Measurements from ENCODE around the gene PGAP6.
"Not testable (repeated sequence)": the region's sequence is repeated elsewhere in the genome, so short reads cannot be mapped to it uniquely, and the experiment has no call there.

The PGAP6 gene

GRCh38 chr16:369866-370436 is 11.8 kb downstream of the PGAP6 start:
- DNase-seq = peak in 1 of 10 donors; percentile 83
- intact Hi-C loops (cut with DNase I) = no loop called here

GRCh38 chr16:369275-369865 is 12.4 kb downstream of the PGAP6 start:
- intact Hi-C loops (cut with DNase I) = no loop called here
- DNase-seq = no peak

DNA sequence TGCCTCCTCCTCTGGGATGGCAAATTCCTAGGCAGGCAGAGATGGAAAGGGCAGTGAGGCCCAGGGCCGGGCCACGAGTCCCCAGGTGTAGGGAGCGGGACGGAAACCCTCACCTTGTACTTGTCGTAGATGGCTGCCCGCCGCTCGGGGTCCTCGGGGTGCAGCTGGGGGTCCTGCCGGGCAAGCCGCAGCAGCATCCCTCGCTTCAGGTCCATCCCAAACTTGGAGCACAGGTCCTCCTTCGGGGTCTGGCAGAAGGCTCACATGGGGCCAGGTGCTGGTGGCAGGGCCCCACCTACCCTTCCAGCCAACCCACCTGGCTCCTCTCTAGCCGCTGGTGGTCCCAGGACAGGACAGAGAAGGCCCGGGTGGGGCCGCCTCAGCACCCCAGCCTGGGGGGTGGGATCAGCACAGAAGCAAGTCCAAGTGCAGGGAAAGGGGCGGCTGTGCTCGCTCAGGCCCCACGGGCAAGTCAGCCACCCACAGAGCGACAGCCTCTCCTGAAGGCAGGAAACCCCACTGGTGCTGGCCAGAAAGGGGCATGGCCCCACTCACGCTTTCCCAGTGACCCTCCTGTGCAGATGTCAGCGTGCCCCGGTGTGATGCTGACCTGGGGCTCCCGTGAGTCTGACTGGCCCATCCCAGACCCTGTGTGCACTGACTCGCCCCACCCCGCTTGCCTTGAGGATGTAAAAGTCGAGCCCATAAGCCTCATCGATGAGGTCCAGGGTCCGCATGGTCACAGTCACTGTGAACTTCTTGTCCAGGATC is 13.2 kb downstream of the PGAP6 start:
- DNase-seq = no peak
- intact Hi-C loops (cut with DNase I) = no loop called here

DNA sequence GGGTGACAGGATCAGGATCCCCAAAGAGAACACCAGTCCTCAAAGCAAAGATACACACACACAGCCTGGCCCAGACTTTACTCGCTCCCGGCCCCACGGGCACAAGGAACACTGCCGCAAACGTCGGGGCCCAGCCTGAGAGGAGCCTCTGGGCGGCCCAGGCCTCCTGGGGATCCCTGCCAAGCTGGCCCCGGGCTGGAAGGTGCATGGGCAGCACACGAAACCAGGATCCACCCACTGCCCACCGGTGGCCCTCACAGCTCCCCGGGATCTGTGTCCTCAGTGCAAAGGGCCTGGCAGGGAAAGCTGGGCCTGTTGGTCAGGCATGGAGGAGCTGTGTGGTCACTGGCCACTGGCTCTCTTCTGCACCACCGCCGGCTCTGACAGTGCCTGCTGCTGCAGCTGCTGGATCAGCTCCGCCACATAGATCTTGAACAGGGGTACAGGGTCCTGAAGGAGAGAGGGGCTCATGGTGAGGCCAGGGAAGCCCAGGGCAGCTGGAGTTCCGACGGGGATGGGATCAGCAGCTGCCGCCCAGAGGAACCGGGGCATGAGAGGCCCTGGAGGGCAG is 14.4 kb downstream of the PGAP6 start:
- intact Hi-C loops (cut with DNase I) = no loop called here
- DNase-seq = no peak

GRCh38 chr16:366476-366875 is 15.3 kb downstream of the PGAP6 start:
- intact Hi-C loops (cut with DNase I) = no loop called here
- DNase-seq = no peak

GRCh38 chr16:364595-365491 is 16.9 kb downstream of the PGAP6 start:
- peak in 1 of 10 donors; percentile 76 for DNase-seq
- intact Hi-C loops (cut with DNase I) = no loop called here

DNA sequence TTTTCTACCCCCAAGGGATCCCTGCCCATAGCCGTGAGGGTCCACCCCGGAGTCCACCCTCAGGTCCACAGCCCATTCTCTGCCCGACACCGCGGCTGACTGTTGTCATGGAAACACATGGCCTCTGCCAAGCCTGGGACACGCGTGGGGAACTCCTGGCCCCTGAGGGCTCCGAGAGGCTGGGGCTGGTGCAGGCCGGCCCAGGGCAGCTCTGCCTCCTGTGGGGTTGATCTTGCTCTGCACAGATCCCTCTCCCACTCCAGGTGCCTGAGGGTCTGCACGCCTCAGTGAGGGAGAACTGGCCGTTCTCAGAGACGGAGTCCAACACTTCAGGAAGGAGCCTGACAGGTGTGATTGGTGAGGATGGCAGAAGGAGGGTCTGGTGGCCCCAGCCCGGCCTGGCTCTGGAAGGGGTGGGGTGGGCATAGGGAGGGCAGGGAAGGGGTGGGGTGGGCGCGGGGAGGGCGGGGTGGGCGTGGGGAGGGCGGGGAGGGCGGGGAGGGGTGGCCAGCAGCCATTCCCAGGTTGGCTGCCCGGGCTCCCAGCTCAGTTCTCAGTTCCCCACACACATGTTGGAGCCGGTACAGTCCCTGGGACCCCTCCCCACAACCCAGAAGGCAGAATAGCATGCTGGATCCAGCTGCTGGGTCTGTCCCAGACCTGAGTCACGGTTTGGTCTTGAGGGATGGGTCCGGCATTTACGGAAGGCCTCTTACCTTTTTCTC is 17.9 kb downstream of the PGAP6 start:
- intact Hi-C loops (cut with DNase I) = no loop called here
- peak in 1 of 10 donors; percentile 76 for DNase-seq

- DNase-seq = peak in 1 of 10 donors; percentile 80
- intact Hi-C loops (cut with DNase I) = no loop called here
Measured at GRCh38 chr16:363110-363765, 18.5 kb downstream of the PGAP6 start.

DNA sequence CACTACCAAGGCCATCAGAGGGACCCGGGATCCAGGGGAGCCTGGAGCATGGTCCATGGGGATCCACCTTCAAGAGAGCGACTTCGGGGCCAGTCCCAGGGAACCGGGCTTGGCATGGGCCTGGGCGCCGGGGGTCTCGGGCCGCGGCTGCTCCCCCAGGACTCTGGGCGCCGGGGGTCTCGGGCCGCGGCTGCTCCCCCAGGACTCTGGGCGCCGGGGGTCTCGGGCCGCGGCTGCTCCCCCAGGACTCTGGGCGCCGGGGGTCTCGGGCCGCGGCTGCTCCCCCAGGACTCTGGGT is 19.1 kb downstream of the PGAP6 start:
- intact Hi-C loops (cut with DNase I); DNase-seq: not testable (repeated sequence)

- DNase-seq = peak; percentile 45 to 97 (median 78)
- intact Hi-C loops (cut with DNase I) = no loop called here
Measured at GRCh38 chr16:361872-362701, 19.7 kb downstream of the PGAP6 start.

DNA sequence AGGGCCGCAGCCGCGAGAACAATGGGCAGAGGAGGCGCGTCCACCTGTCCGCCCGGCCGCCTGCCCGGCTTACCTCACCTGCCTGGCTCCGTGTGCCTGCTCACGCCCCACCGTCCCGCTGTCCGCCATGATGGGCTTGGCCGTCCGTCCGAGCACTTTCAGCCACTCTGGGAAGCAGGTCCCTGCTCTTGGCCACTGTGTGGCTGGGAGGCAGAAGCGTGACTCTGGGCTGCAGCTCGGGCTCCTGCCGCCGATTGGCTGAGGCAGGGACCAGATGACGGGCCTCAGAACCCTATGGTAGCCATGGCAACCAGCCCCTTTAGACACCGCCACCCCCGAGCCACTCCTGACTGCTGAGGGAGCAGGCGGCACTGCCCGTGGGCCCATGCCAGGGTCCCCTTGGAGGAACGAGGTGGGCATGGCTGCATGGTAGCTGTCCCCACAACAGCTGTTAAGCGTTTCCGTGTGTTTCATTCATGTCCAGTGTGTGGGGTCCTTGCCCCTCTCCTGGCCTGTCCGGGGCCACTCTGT is 20.4 kb downstream of the PGAP6 start:
- peak in 8 of 10 donors; percentile 55 to 96 (median 80) for DNase-seq
- intact Hi-C loops (cut with DNase I) = no loop called here

DNA sequence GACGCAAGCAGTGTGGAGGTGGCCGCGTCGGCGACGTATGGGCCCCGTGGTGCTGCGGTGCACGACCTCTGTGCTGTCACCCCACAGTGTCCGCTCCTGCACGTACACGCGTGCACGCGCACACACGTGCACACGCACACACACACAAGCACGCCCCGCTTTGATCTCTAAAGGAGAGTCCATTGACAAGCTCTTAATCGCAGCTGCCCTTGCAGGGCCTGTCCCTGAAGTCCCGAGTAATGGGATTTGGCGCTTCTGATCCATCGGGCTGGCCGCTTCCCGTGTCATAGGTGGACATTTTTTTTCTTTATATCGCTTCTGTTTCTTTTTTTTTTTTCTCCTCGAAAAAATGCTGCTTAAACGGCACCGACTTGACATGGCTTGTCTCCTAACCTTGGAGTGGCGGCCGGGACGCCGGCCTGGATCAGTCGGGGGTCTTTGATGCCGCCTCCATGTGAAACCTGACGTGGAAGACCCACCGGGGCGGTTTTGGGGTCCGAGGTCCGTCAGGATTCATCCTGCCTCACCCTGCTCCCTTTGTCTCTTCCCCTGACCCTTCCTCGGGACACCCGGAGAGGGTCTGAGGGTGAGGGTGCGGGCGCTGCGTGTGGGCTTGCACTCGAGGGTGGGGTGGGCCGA is 21.0 kb downstream of the PGAP6 start:
- intact Hi-C loops (cut with DNase I) = no loop called here

GRCh38 chr16:359871-360697 is 21.7 kb downstream of the PGAP6 start:
- no peak for DNase-seq

More for the DNA sequence above, 21.0 kb downstream of the PGAP6 start:
- no peak for DNase-seq

DNA sequence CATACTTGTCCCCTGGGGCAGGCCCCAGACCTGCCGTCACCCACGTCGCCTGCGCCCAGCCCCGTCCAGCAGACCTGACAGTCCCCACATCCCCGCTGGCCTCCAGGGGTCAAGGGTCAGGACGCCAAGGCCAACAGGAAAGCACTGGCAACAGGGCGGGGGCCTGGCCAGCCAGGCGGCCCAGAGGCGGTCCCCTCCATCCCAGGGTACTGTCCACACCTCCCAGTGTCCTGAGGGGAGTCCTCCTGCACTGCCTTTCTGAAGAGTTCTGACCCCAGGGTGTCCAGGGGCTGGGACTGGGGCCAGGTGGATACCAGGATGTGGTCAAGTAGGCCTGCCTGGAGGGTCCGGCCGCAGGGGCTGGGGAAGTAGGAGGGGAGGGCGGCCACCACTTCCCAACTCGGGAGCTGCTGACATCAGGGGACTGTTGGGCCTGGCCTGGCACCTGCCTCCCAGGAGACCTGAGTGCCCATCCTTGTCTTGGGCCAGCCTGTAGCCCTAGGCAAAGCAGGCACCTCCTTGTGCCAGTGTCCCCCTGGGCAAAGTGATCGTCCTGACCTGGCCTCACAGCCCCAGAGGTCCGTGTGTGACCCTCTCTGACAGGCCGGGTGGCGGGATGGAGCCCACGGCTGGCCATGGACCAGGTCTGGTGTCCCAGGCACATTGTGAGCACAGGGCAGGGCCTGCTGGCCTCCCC is 22.6 kb downstream of the PGAP6 start:
- DNase-seq = no peak

More at GRCh38 chr16:359871-360697, 21.7 kb downstream of the PGAP6 start:
- intact Hi-C loops (cut with DNase I) = no loop called here

DNA sequence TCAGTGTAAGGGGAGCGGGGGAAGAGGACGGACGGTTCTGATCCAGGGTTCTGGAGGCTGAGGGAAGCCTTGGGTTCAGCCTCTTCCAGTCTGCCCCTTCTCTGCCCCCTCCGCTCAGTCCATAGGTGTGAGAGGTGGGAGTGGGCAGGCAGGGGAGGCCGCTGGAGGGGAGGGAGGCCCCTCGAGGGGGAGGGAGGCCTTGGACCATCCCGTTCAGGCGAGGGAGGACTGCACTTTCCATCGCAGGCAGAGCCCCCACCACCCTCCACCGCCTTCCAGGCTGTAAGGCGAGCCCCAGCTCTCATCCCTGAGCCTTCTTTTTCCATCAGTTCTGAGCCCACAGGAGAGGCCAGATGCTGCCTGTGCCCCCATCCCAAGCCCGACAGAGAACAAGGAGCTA is 25.0 kb downstream of the PGAP6 start:
- DNase-seq = no peak
- intact Hi-C loops (cut with DNase I) = no loop called here

More for the DNA sequence above, 22.6 kb downstream of the PGAP6 start:
- intact Hi-C loops (cut with DNase I) = no loop called here

- intact Hi-C loops (cut with DNase I) = loop anchor here (5.0 kb wide), 1 partner anchor 128 kb away; the partner anchor contains the start of gene LUC7L
- DNase-seq = no peak
Measured at GRCh38 chr16:354971-355461, 26.8 kb downstream of the PGAP6 start.
